ENCODE results near the gene FAM161B. TPM values are rescaled to one million over a fixed set of nuclear protein-coding genes. Genes with fewer than 3 reads are reported as not detected.

Gene FAM161B
- total RNA-seq, 1 experiment from 2014 or later: 1.9 TPM

- Histone ChIP-seq H3K36me3 (peaks cover 18% of the 10 kb centered on the region), H3K9me3 (replicated peaks) (no peaks in the 10 kb centered on the region), H3K4me1 (replicated peaks) (peaks cover 25% of the 10 kb centered on the region), H3K27me3 (replicated peaks) (no peaks in the 10 kb centered on the region), H3K4me3 (no peak overlapping the region), H3K27ac (no peak overlapping the region)
- no peak for DNase-seq (ENCODE audit: low read depth in 1 of 2, low spot score in 2 of 2)
These were observed 65.3 kb downstream of the FAM161B start for GRCh38 chr14:73884438-73885190.

Other genes with a start within 250 kb of the FAM161B start
- 16.7 and 21.6 TPM in 2 replicates for gene PNMA1, start 235.7 kb downstream of the FAM161B start, total RNA-seq (2014; rRNA removed; shearing (Covaris generic))
- gene PTGR2, start 98.3 kb downstream of the FAM161B start, total RNA-seq (2014; rRNA removed; shearing (Covaris generic)): 2.9 and 3.9 TPM in 2 replicates
- 49.2 and 63.1 TPM in 2 replicates for gene ZNF410, start 63.2 kb downstream of the FAM161B start, total RNA-seq (2014; rRNA removed; shearing (Covaris generic))
- gene COQ6, start 208 bp upstream of the FAM161B start, total RNA-seq (2014; rRNA removed; shearing (Covaris generic)): 15.5 and 19.6 TPM in 2 replicates
- 8.3 and 9.4 TPM in 2 replicates for gene ENTPD5, start 69.2 kb upstream of the FAM161B start, total RNA-seq (2014; rRNA removed; shearing (Covaris generic))
- 1.1 and 10.2 TPM in 2 replicates for gene BBOF1, start 69.3 kb upstream of the FAM161B start, total RNA-seq (2014; rRNA removed; shearing (Covaris generic))
- gene ALDH6A1, start 134.4 kb upstream of the FAM161B start, total RNA-seq (2014; rRNA removed; shearing (Covaris generic)): 14.2 and 16.5 TPM in 2 replicates
- gene LIN52, start 134.9 kb upstream of the FAM161B start, total RNA-seq (2014; rRNA removed; shearing (Covaris generic)): 21.7 and 41.6 TPM in 2 replicates

Measured in SJSA1 (cell line).